MM.1S (cell line): Measurements from ENCODE around the gene PCYOX1L.

ENCODE experiments used
- DNase-seq: peaks from one replicate; pipeline ENCODE4 v3.0.0-alpha.2; 2015
- H2AFZ ChIP-seq: fragments of 300-600 bp; sonication (generic); 2 replicates; pipeline ENCODE4 v1.6.0; 2016; ENCODE audit warnings: antibody characterized with exemption, low read length
- H3F3A ChIP-seq: fragments of 300-600 bp; sonication (generic); 2 replicates; pipeline ENCODE4 v1.6.1; 2016; ENCODE audit warnings: mild to moderate bottlenecking, antibody characterized with exemption, low read length, moderate library complexity, mixed read lengths; ENCODE audit not compliant: insufficient read depth
- H3K27ac ChIP-seq: fragments of 300-600 bp; sonication (generic); 2 replicates; pipeline ENCODE4 v1.5.1; 2016; ENCODE audit warnings: mild to moderate bottlenecking, low read length
- H3K27me3 ChIP-seq: fragments of 300-600 bp; sonication (generic); replicated peaks from 2 replicates; pipeline ENCODE4 v1.6.0; 2016; ENCODE audit warnings: low read length; ENCODE audit not compliant: insufficient read depth
- H3K36me3 ChIP-seq: fragments of 300-600 bp; sonication (generic); replicated peaks from 2 replicates; pipeline ENCODE4 v1.6.1; 2016; ENCODE audit warnings: mild to moderate bottlenecking, low read length, mixed read lengths; ENCODE audit not compliant: insufficient read depth
- H3K4me1 ChIP-seq: fragments of 300-600 bp; sonication (generic); 2 replicates; pipeline ENCODE4 v1.6.1; 2016; ENCODE audit warnings: low read length, mixed read lengths
- H3K4me2 ChIP-seq: fragments of 300-600 bp; sonication (generic); 2 replicates; pipeline ENCODE4 v1.6.0; 2016; ENCODE audit warnings: low read depth, low read length
- H3K4me3 ChIP-seq: fragments of 300-600 bp; sonication (generic); 2 replicates; pipeline ENCODE4 v1.5.1; 2016; ENCODE audit warnings: low read length, mixed read lengths
- H3K79me2 ChIP-seq: fragments of 300-600 bp; sonication (generic); 2 replicates; pipeline ENCODE4 v1.6.1; 2016; ENCODE audit warnings: mixed run types, low read length, mixed read lengths
- H3K9ac ChIP-seq: fragments of 300-600 bp; sonication (generic); 2 replicates; pipeline ENCODE4 v1.6.1; 2016; ENCODE audit warnings: low read length, mixed read lengths
- H3K9me2 ChIP-seq: fragments of 300-600 bp; sonication (generic); replicated peaks from 2 replicates; pipeline ENCODE4 v1.6.1; 2016; ENCODE audit warnings: mild to moderate bottlenecking, low read length, mixed read lengths; ENCODE audit not compliant: insufficient read depth
- H3K9me3 ChIP-seq: fragments of 300-600 bp; sonication (generic); replicated peaks from 2 replicates; pipeline ENCODE4 v1.6.1; 2016; ENCODE audit warnings: mild to moderate bottlenecking, low read length, mixed read lengths; ENCODE audit not compliant: insufficient read depth
- H4K20me1 ChIP-seq: fragments of 300-600 bp; sonication (generic); 2 replicates; pipeline ENCODE4 v1.6.1; 2016; ENCODE audit warnings: mild to moderate bottlenecking, low read length, moderate library complexity, mixed read lengths; ENCODE audit not compliant: insufficient read depth
- EZH2 ChIP-seq: fragments of 300-600 bp; sonication (generic); optimal IDR thresholded peaks from 2 replicates; pipeline ENCODE3; 2017; ENCODE audit warnings: low read depth, mild to moderate bottlenecking, antibody characterized with exemption, low read length, mixed read lengths
- EZH2phosphoT487 ChIP-seq: fragments of 300-600 bp; sonication (generic); IDR thresholded peaks from 2 replicates; pipeline ENCODE4 v1.6.1; 2018; ENCODE audit warnings: antibody characterized with exemption, low read length
- TF ChIP-seq, protein P1 (sequence below): fragments of 300-600 bp; sonication (generic); IDR thresholded peaks from 2 replicates; pipeline ENCODE4 v1.5.1; 2016; ENCODE audit warnings: antibody characterized with exemption, low read length, mixed read lengths

PCYOX1L gene

DNA sequence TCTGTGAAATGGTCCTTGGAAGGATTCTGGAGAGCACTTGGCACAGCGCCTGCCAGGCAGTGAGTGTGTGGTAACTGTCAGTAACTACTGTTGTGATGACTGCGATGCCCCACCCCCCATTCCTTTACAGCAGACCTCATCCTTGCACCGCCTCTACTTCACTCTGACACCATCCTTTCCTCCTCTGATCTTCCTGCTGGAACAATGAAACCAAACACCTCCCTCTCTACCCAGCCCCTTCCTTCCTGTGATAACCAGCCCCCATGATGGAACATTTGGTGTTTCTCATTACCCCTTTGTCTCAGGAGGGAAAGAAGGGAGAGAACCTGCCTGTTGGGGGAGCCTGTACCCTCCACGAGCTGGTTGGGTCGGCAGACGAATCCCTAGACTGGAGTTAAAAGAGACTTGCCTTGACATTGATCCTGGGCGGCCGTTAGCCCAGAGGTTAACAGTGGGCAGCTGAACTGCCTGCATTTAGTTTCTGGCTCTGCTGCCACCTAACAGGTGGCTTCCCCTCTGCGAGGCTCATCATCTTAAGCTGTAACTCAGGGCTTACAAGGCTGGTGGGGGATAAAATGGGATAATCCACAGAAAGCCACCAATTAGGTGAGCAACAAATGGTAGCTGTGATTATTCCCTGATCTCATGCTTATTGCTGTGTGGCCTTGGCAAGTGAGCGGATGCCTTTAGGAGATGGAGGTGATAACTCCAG lies 46.7 kb upstream of the PCYOX1L start:
- H2AFZ ChIP-seq: no peak overlapping the region
- no peak overlapping the region for H3K4me2 ChIP-seq
- H3K79me2 ChIP-seq: no peaks in the 10 kb centered on the region
- H4K20me1 ChIP-seq: no peaks in the 10 kb centered on the region
- no peaks in the 10 kb centered on the region for H3F3A ChIP-seq
- H3K36me3 ChIP-seq: no peaks in the 10 kb centered on the region
- H3K27me3 ChIP-seq: no peaks in the 10 kb centered on the region
- H3K9me3 ChIP-seq: no peaks in the 10 kb centered on the region
- H3K9ac ChIP-seq: no peak overlapping the region
- no peaks in the 10 kb centered on the region for H3K9me2 ChIP-seq
- no peak for DNase-seq
- H3K4me3 ChIP-seq: no peak overlapping the region
- 0 out of 2 replicates have a peak, but pooled peaks cover 4% of the 10 kb centered on the region for H3K4me1 ChIP-seq
- no peak overlapping the region for H3K27ac ChIP-seq
- TF ChIP-seq, protein P1, sequence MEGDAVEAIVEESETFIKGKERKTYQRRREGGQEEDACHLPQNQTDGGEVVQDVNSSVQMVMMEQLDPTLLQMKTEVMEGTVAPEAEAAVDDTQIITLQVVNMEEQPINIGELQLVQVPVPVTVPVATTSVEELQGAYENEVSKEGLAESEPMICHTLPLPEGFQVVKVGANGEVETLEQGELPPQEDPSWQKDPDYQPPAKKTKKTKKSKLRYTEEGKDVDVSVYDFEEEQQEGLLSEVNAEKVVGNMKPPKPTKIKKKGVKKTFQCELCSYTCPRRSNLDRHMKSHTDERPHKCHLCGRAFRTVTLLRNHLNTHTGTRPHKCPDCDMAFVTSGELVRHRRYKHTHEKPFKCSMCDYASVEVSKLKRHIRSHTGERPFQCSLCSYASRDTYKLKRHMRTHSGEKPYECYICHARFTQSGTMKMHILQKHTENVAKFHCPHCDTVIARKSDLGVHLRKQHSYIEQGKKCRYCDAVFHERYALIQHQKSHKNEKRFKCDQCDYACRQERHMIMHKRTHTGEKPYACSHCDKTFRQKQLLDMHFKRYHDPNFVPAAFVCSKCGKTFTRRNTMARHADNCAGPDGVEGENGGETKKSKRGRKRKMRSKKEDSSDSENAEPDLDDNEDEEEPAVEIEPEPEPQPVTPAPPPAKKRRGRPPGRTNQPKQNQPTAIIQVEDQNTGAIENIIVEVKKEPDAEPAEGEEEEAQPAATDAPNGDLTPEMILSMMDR: no peak
- TF ChIP-seq EZH2 (no peak), EZH2phosphoT487 (no peak)

DNA sequence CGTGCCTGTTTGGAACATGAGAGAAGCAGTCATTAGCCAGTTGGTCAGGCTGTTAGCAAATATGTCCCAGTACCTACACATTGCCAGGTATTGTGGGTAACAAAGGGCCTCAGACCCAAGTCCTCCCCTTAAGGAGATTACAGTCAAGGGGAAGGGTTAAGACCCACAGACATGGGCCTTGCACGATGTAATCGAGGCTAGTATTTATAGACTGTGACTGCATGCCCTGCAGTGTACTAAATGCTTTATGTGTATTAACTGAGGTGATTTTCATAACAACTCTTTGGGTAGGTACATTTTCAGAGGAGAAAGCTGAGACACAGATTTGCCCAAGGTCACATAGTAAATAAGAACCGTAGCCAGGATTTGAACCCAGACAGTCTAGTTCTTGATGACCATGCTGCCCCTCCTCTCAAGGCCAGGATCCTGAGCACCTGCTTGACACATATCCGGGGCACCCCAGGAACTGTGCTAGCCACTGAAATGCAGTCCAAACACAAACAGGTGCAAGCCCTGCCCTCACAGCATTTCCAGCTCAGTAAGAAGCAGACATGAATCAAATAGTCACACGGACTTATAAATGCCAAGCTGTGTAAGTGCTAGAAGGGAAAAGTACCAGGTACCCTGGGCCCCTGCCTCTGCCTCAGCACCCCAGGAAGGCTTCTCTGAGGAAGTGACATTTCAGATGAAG lies 44.5 kb upstream of the PCYOX1L start:
- H3K4me3 ChIP-seq: no peak overlapping the region
- TF ChIP-seq EZH2phosphoT487 (no peak), EZH2 (no peak)
- TF ChIP-seq, protein P1: no peak
- no peak overlapping the region for H3K9ac ChIP-seq
- H3K36me3 ChIP-seq: no peaks in the 10 kb centered on the region
- no peaks in the 10 kb centered on the region for H3F3A ChIP-seq
- H3K9me3 ChIP-seq: no peaks in the 10 kb centered on the region
- no peaks in the 10 kb centered on the region for H3K9me2 ChIP-seq
- H3K4me2 ChIP-seq: no peak overlapping the region
- no peaks in the 10 kb centered on the region for H3K27me3 ChIP-seq
- DNase-seq: peak; percentile 16
- no peaks in the 10 kb centered on the region for H3K79me2 ChIP-seq
- no peaks in the 10 kb centered on the region for H4K20me1 ChIP-seq
- no peak overlapping the region for H3K27ac ChIP-seq
- peak overlapping the region; percentile 37 for H2AFZ ChIP-seq
- H3K4me1 ChIP-seq: peaks cover 10% of the 10 kb centered on the region; the same call in 1 of the 2 replicates

DNA sequence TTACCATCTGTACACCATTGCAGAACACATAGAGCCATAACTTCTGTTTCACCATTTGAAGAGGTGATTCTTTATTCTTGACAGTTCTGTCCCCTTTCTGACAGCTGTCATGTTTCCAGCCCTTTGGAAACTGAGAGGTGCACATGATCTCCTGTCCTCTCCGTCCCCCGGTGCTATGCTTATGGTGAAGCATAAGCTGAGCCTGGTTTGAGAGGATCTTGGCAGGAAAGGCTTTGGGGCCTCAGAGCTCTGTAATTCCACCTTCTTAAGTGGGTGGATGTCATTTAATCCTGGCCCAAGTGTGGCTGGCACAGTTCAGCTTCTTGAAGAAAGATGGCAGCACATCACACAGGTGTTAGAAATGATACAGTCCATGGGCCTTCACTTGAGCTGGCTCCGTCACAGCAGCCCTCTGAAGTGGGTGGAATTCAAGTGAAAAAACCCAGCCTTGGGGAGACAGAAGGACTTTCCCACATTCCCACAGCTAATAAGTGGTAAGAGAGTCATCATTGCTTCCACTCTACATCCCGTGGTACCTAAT lies 43.2 kb upstream of the PCYOX1L start:
- no peak overlapping the region for H3K4me3 ChIP-seq
- H3K36me3 ChIP-seq: no peaks in the 10 kb centered on the region
- no peaks in the 10 kb centered on the region for H3K27me3 ChIP-seq
- no peak overlapping the region for H3K9ac ChIP-seq
- no peak overlapping the region for H3K4me2 ChIP-seq
- H3K4me1 ChIP-seq: peaks cover 10% of the 10 kb centered on the region; the same call in 1 of the 2 replicates
- no peak for TF ChIP-seq EZH2
- TF ChIP-seq EZH2phosphoT487: no peak
- TF ChIP-seq, protein P1: no peak
- no peak for DNase-seq
- no peaks in the 10 kb centered on the region for H4K20me1 ChIP-seq
- H3K9me3 ChIP-seq: no peaks in the 10 kb centered on the region
- no peaks in the 10 kb centered on the region for H3F3A ChIP-seq
- no peaks in the 10 kb centered on the region for H3K9me2 ChIP-seq
- no peak overlapping the region for H3K27ac ChIP-seq
- no peak overlapping the region for H2AFZ ChIP-seq
- no peaks in the 10 kb centered on the region for H3K79me2 ChIP-seq
